ENCODE results near the gene LRRC57.
"Not testable (repeated sequence)": the region's sequence is repeated elsewhere in the genome, so short reads cannot be mapped to it uniquely, and the experiment has no call there.

The LRRC57 gene

DNA sequence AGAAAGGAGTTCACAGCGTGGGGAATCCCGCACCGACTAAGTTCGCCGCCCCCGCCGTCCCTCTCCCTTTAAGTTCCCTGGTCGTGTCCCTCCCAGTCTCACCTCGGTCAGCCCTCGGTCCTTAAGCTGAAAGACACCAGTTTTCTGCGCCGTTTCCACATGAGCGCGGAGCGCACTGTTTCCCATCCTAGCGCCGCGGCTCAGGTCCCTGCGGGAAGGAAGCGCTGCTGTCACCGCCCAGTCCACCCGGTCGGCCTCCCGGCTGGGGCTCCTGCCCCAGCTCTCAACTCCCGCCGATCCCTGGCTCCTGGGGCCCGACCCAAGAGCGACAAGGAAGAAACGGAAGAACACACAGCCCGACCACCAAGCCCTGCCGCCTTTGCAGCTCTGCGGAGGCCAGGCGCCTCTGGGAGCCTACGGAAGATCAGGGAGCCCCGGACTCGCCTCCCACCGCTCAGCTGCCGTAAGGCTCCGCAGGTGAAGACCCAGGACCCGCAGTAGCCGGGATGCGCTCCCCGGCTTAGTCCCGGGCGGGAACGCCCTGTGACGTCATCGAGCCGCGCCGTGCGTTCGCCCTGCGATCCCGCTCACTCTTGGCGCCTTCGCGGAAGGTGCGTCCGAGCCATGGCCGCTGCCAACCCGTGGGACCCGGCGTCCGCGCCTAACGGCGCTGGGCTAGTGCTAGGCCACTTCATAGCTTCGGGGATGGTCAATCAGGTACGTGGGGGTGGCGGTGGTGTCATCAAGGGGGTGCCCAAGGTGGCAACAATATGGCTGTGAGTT is at the start of gene LRRC57, which contains the start of gene HAUS2:
TSS of gene LRRC57 (minus strand) at position 545 of the 783 bp plus-strand sequence. CDS start at position 186, 359 bp downstream.
TSS of gene HAUS2 (plus strand) at position 590 of the 783 bp plus-strand sequence. CDS start at position 625, 35 bp downstream.
- peak; percentile 88 for DNase-seq (ENCODE audit: low spot score)

DNA sequence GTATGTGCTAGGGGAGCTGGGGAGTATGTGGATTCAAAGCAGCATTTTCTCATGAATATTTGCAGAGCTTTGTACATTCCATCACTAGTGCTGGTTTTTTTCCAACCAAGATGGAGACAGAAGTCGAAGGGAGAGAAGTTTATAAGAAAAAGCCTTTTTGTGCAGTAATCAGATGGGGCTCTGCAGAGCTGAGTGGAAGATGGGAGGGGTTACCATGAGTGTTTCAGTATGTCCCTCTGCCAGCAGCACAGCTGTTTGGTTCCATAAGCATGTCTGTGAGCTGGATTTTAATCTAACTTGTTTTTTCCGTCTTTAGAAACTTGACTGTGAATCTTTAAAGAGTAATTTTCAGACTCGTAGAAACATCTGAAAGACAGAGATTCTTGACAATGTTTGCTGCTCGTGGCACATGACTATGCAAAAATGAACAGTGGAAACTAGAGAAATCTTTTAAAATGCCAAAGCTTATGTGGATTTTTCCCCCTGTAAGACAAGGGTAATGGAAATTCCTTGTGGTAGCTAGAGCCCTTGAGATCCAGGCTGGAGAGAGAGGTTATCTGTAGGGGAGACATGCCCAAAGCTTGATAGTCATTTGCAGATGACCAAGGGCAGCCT is 47.1 kb upstream of the LRRC57 start:
- no peak for DNase-seq (ENCODE audit: low spot score)

DNA sequence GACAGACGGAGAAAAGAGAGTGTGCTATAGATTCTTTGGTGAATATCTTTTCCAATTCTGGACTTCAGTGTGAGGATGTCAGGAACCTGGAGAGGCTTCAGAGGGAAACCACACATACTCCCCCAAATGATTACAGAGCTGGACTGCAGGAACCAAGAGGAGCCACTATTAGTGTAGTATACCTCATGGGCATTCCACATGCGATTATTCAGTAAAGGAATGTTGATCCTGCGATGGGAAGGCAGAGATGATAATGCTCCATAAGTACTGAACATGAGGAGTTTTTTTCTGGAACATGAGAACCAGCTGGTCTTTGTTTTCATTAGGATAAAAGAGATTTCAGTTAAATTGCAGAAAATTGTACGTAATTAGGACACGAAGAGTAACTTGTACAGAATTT is 45.5 kb upstream of the LRRC57 start:
- DNase-seq (ENCODE audit: low spot score) = no peak

DNA sequence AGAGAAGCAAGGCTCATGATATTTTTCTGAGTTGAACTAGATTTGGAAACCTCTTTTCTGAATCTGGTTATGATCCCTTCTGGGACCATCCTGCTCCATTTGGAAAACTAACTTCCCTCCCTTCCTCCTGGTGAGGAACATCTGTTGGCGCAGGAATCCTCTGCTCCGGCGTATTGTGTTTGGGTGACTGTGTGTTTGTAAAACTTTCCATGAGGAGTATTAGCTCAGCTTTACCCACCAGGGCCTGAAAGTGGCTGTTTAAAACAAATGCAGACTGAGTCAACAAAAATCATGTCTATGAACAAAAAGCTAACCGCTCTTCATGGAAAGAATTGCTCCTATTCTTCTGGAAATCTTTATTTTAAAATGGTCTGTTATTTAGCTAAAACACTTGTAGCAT is 44.5 kb upstream of the LRRC57 start:
- no peak for DNase-seq (ENCODE audit: low spot score)

GRCh38 chr15:42592716-42593115 is 44.1 kb upstream of the LRRC57 start:
- no peak for DNase-seq (ENCODE audit: low spot score)

DNA sequence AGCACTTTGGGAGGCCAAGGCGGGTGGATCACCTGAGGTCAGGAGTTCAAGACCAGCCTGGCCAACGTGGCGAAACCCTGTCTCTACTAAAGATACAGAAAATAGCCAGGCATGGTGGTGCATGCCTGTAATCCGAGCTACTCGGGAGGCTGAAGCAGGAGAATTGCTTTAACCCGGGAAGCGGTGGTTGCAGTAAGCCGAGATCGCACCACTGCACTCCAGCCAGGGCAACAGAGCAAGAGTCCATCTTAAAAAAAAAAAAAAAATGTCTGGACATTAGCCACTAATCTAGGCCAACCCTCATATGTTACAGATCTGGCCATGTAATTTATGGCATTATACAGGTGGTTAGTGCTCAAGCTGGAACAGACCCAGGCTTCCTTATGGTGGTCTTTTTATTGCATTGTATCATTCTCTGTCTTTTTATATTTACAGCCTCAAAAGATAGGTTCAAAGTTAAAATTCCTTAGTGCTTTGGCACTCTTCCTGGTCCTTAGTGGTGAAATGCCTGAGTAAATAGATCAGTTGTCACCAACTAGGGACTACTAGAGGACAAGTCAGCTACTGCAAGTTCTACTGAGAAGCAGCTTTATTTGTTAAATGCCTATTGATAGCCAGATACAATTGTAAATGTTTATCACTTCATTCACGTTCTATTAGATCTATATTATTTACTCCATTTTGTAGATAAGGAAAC is 42.8 kb upstream of the LRRC57 start:
- DNase-seq (ENCODE audit: low spot score) = peak; percentile 45

DNA sequence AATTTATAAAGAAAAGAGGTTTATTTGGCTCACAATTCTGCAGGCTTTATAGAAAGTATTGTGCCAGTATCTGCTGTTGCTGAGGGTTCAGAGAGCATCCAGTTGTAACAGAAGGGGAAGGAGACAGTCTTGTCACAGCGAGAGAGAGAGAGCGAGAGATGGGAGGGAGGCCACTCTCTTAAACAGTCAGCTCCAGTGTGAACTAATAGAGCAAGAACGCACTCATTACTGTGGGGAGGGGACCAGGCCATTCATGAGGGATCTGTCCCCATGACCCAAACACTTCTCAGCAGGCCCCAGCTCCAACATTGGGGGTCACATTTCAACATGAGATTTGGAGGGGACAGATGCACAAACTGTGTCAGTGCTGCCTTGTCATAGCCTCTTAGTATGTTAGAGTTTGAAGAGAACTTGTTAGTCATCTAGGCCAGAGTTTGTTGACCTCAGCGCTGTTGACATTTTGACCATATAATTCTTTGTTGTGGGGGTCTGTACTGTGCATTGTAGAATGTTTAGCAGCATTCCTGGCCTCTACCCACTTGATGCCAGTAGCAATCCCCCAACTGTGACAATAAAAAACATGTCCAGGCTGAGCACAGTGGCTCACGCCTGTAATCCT is 42.1 kb upstream of the LRRC57 start:
- no peak for DNase-seq (ENCODE audit: low spot score)

DNA sequence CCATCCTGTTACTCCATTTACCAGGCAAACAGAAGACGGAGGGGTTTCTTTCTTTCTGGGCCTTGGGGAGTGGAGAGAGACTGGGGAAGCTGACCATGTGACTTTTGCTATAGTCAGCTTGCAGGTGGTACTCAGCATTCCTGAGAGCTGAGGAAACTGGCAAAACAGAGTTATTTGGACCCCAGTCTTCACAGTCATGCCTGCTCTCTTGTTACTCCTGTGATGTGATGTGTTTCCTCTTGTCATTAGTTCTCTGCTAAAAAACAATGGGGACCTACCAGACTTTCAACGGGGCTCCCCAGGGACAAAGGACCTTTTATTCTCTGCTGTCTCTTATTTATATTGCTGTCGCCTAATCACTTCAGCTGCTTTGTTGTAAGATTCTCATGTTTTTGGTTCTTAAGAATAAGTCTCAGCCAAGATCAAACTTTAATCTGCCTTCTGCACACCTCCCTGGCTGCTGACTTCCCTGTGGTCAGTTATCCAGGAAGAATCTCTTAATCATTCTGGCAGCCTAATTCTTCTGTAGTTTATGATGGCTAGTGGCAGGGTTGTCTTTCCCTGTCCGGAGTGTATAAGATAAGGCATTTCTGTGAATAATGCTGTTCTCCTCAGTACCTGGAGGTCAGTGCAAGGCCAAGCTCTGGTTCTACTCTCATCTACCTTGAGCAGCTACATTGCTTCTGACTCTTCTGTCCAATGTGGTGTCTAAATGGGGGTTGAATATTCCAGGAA is 35.6 kb upstream of the LRRC57 start:
- DNase-seq (ENCODE audit: low spot score) = no peak

DNA sequence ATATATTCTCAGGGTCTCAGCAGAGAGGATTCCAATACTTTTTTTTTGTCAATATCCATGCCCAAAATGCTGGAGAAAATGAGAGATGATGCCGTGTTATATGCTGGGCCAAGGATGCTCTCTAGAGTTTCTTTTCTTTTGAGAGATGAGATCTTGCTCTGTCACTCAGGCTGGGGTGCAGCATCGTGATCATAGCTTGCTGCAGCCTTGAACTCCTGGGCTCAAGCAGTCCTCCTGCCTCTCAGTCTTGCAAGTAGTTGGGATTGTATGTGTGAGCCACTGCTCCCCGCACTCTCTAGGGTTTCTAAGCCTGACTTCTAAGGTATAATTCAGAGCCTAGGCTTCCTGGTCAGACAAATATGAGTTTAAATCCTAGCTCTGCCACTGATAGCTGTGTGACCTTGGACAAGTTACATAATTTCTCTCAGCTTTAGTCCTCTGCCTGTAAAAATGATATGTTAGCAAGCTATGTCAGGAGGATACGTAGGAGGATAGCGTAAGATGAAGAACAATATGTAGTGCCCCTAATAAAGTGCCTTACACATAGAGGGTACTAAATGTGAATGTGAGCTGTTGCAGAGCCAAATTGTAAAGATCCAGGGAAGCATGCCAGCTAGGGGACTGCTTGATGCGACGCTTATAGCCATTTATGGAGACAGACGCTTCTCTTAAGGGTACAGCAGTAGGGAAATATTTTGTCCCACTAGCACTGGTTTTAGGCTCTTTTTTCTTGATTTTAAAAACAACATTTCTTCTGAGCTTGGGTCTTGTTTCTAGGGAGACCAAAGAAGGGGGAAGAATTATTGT is 34.2 kb upstream of the LRRC57 start:
- DNase-seq (ENCODE audit: low spot score) = no peak

- peak; percentile 70 for DNase-seq (ENCODE audit: low spot score)
Observed at GRCh38 chr15:42581272-42581730, 32.7 kb upstream of the LRRC57 start.

GRCh38 chr15:42578984-42579537 is 30.5 kb upstream of the LRRC57 start:
- DNase-seq (ENCODE audit: low spot score) = no peak

GRCh38 chr15:42577514-42578031 is 29.0 kb upstream of the LRRC57 start:
- DNase-seq (ENCODE audit: low spot score) = no peak

- peak; percentile 36 for DNase-seq (ENCODE audit: low spot score)
Observed at GRCh38 chr15:42576776-42577175, 28.2 kb upstream of the LRRC57 start.

DNA sequence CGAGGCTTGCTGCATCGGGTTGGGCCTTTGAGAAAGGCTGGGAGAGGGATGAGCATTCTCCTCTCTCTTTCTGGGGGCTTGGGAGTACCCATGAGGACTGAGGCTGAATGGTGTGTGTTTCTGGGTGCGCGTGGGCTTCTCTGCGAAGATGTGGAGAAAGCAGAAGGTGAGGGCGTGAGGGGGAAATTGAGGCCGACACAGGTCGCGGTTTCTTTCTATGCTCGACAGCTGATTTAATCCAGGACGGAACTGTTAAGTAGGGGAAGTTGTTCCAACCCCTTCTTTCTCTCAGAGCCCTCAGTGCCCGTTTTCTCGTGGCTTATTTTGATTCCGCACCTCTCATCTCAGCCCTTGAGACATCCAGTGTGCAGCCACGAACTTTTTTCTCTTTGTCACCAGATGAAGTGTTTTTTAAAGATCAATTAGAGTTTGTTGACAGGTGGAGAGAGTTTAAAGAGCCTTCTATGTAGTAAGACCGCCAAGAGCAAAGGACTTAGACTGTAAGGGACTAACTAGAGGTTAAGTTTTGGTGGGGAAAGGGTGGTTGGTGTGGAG is 27.5 kb upstream of the LRRC57 start:
- peak; percentile 26 for DNase-seq (ENCODE audit: low spot score)

GRCh38 chr15:42575188-42576039 is 26.8 kb upstream of the LRRC57 start, which contains the start of gene STARD9:
Gene STARD9 (plus strand): TSS chr15:42575606. CDS start chr15:42575716, 110 bp downstream.
- DNase-seq (ENCODE audit: low spot score) = peak; percentile 96

- DNase-seq (ENCODE audit: low spot score) = no peak
Observed at GRCh38 chr15:42558739-42559138, 10.1 kb upstream of the LRRC57 start.

DNA sequence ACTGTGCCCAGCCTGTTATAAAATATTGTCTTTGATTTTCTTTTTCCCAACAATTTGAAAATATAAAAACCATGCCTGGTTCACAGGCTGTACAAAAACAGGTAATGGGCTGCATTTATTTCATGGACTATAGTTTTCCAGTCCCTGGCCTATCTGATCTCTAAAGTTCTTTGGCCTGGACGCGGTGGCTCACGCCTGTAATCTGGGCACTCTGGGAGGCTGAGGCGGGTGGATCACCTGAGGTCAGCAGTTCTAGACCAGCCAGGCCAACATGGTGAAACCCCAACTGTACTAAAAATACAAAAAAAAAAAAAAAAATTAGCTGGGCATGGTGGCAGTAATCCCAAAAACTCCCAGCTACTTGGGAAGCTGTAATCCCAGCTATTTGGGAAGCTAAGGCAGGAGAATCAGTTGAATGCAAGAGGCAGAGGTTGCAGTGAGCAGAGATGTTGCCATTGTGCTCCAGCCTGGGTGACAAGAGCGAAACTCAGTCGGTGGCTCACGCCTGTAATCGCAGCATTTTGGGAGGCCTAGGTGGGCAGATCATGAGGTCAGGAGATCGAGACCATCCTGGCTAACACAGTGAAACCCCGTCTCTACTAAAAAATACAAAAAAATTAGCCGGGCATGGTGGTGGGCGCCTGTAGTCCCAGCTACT is 8.1 kb upstream of the LRRC57 start:
- not testable (repeated sequence) for DNase-seq (ENCODE audit: low spot score)

DNA sequence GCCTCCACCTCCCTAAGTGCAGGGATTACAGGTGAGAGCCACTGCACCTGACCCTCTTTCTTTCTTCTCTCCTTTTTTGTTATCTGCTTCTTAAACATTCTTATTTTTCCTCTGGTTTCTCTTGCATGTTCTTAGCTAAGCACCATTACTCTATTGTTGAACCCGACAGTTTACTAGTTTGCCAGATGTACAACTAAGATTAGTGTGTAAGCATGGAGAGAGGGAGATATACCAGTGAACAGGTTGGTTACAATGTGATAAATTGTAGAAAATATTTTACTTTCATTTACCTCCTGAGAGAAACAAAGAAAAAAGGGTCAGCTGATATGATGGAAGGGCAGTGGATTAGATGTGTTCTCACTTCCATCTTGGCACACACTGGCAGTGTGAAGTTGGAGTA is 5.0 kb upstream of the LRRC57 start:
- DNase-seq (ENCODE audit: low spot score) = no peak

Measured in NAMALWA (cell line).